ENCODE measurements around the gene FAM200C.

DNA sequence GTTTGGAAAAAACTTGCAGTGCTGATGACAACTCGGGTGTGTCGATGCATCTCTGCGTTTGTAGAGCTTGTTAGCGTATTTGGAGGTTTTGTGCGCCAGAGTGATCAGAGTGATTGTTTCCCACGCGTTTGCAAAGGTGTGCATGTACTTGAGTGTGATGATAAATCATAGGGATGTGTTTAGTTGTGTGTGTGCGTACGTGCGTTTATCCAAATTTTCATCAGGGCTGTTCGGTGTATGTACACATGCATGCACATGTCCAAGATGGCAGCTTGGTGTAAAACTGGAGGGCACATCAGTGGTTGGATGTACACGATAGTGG, 29.2 kb downstream of the FAM200C start:
- TF ChIP-seq, protein P1, sequence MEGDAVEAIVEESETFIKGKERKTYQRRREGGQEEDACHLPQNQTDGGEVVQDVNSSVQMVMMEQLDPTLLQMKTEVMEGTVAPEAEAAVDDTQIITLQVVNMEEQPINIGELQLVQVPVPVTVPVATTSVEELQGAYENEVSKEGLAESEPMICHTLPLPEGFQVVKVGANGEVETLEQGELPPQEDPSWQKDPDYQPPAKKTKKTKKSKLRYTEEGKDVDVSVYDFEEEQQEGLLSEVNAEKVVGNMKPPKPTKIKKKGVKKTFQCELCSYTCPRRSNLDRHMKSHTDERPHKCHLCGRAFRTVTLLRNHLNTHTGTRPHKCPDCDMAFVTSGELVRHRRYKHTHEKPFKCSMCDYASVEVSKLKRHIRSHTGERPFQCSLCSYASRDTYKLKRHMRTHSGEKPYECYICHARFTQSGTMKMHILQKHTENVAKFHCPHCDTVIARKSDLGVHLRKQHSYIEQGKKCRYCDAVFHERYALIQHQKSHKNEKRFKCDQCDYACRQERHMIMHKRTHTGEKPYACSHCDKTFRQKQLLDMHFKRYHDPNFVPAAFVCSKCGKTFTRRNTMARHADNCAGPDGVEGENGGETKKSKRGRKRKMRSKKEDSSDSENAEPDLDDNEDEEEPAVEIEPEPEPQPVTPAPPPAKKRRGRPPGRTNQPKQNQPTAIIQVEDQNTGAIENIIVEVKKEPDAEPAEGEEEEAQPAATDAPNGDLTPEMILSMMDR (IDR thresholded peaks at IDR 0.05) = no peak
- no peak for TF ChIP-seq POLR2AphosphoS5 (IDR thresholded peaks at IDR 0.05)
- no peak for TF ChIP-seq POLR2A (IDR thresholded peaks at IDR 0.05)
- TF ChIP-seq EP300 (IDR thresholded peaks at IDR 0.05) = no peak

All from gastroesophageal sphincter (tissue), 3 donors.